Hematopoietic multipotent progenitor cell (in vitro differentiated cells): ENCODE data around the gene GAS2L2. TPM values are rescaled to one million over a fixed set of nuclear protein-coding genes. Genes with fewer than 3 reads are reported as not detected.
"Not testable (repeated sequence)": the region's sequence is repeated elsewhere in the genome, so short reads cannot be mapped to it uniquely, and the experiment has no call there.

Experiments used
- DNase-seq, 3 donors: peaks; one replicate each; pipeline ENCODE4 v3.0.0-alpha.2; 2011 to 2015; ENCODE audit warnings: low read depth in 2 of 3, low spot score in 2 of 3
- total RNA-seq: library from RNA; depleted of rRNA; stranded (reverse); fragments of >200 nt; gene quantifications from one replicate; pipeline ENCODE4 v1.2.3, GENCODE V29; 2012

Gene GAS2L2
- total RNA-seq, 1 donor: 0.54 TPM

DNA sequence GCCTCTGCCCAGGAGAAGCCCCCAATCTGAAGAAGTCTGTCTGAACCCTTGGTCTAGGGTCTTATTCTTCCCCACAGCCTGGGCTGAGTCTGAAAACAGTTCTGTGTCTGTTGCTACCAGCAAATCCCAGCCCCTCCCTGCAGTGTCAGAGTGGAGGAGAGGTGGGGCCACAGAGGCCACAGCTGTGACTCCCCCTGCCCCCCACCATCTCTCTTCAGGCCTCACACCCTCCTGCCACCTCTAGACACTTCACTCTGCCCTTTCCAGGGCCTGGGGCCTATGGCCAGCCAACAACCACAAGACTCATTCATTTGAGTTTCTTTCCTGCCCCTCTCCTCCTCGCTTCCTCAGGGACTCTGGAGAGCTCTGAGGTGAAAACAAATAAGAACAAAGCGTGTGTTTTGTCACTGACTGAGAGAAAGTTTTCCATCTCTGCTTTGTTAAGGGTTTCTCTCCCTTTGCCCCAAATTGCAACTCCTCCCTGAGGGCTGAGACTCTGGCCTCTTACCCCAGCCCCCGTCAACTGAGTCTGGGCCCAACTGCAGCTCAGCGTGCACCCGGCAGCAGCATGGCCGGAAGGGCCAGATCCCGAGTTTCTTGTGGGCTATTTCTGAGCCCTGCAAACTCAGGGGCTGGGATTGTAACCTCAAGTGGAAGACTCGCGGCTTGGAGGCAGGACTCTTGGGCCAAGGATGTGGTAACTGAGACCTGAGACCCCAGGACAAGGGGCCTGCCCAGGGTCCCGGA lies 20.8 kb upstream of the GAS2L2 start:
- peak in 1 of 3 donors; percentile 58 for DNase-seq

DNA sequence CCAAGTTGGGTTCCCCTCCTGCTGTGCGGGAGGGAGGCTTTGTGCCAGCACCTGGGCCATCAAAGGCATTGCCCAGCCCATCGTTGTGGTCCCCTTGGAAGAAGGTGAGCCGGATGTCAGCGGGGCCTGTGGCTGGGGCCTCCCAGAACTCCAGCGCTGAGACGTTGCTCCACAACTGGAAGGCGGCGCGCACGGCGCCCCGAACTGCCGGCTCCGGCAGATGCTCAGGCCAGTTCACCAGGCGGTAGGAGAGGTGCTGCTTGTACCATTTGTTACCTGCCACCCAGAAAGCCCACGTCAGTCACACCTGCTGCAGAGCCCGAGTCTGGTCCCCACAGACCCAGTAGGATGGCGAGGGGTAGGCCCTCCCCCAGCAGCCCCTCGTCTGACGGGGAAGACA lies 20.1 kb upstream of the GAS2L2 start:
- DNase-seq: no peak

DNA sequence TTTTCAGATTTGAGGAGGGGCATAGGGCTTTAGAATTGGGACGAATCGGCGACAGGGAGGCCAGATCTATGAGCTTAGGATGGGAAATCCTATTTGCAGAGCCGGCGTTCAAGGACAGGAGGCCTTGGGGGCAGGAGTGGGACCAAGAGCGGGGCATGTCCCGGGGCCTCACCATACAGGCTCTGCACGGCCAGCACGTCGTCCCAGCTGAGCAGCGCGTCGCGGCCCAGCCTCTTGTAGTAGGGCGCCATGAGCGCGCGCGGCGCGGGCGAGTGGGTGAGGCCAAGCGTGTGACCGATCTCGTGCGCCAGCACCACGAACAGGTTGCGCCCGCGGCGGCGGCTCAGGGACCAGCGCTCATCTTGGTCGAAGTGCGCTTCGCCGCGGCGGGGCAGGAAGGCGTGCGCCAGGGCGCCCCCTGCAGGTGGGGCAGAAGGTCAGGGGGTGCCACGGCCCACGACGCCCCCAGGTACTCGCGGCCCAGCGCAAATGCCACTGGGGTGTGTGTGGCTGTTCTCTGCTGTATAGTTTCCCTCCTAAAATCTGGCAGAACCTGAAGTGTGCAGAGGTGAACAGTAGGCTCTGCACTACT lies 17.0 kb upstream of the GAS2L2 start:
- DNase-seq: no peak

DNA sequence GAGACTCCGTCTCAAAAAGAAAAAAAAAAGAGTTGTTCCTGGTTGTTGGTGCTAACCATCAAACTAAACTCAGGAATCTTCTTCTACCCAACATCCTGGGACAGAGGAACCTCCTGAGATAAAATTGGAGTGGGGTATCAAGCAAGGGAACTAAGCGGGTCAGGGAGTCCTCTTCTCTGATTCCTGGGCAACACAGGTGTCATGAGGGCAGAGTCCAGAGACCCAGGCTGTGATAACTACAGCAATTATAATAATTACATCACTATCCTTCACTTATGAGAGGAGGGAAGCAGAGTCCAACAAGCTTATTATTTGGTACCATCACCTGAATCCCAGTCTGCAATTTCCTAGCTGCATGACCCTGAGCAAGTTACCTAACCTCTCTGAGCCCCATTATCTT lies 15.8 kb upstream of the GAS2L2 start:
- no peak for DNase-seq

DNA sequence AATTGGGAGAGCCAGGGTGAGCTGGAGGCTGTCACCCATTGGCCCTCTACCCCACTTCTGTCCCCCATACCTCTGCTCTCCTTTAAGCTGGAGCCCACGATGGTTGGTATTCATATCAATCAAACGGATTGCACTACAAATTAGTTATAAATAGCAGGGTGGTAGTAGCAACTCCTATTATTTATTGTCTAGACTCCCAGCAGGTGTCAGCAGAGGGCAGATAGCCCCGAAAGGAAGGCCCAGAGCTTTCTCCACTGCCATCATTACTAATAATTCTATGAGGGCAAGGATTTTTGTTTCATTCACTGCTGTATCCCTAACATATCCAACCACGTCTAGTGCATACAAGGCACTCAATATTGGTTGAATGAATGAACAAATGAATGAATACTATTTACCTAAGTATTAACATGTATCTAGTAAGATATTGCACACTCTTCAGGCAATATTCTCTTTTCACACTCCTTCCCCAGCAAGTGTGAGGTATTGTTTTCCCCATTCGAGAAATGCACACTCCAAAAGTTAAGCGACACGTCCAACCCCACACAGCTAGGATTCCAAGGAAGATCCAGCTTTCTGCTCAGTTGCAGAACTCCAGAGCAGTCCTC lies 14.0 kb upstream of the GAS2L2 start:
- DNase-seq: peak in 2 of 3 donors; percentile 49 to 81

DNA sequence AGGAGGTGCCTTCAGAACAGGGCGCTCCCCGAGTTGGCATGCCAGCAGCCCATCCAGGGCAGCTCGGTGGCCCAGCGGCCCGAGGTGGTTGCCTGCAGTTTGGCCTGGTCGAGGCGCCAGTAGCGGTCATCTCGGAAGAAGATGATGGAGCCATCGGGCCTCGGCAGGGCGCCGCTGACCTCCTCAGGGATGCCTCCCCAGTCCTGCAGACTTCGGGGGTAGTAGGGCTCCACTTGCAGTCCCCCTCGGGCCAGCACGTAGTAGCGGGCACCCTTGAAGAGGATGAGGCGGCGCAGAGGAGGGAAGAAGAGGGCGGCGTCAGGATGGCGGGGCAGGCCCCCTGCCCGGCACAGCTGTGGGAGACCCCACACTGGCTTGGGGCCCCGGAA lies 13.4 kb upstream of the GAS2L2 start:
- DNase-seq: no peak

DNA sequence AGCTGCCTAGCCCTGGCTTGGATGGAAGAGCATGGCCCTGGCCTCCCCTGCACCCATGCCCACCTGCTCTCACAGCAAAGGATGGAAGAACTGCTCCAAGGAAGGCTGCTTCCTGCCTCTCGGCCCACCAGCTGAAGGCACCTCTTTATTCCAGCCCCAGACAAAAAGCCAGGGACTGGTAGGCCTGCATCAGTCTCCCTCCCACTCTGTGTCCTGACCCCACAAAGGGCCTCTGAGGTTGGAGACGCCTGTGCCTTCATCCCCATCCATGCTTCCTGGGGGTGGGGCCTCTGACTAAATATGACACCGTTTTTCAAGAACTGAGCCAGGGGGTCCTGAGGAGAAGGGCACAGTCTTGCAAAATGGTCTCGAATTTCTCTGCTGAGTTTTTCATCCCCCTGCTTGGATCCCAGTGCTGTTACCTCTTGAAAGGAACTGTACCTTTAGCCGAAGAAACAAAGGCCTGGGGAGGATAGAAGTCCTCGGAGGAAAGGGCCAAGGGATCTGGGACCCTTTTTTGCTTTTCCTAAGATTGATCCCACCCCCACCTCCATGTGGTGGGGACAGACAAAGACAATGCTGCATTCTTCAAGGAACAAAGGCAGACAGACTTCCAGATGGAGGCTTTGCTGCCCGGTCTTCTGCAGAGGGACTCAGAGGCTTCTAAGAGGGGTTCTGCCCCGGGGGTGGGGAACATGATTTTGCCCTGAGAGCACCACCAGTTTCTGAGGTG lies 12.9 kb upstream of the GAS2L2 start:
- DNase-seq: no peak

DNA sequence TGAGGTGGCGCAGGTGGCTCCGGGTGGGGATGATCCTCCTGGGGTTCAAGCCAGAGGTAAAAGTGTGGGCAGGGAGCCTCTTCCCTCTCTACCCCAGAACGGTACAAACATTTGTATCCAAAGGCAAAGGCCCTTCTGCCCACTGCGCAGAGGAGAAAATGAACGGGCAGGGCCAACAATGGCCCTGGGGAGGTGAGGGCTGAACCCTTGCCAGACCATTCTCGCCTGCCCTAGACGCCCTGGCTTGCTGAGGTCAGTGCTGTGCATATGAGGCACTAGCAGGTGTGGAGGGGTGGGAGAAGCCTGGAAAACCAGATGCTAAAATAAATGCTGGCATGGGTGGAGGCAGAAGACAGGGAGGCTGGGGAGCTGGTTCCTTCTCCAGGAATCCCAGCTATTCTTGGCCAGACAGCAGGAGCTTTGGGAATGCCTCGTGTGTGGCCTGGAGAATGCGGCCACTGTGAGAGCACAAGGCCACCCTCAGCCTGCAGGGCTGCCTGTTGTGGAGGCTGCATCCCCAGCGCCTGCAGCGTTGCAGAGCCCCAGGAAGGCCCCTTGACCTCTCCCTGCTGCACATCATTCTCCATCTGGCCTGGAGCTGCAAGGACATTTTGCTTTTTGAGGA lies 12.2 kb upstream of the GAS2L2 start:
- no peak for DNase-seq

DNA sequence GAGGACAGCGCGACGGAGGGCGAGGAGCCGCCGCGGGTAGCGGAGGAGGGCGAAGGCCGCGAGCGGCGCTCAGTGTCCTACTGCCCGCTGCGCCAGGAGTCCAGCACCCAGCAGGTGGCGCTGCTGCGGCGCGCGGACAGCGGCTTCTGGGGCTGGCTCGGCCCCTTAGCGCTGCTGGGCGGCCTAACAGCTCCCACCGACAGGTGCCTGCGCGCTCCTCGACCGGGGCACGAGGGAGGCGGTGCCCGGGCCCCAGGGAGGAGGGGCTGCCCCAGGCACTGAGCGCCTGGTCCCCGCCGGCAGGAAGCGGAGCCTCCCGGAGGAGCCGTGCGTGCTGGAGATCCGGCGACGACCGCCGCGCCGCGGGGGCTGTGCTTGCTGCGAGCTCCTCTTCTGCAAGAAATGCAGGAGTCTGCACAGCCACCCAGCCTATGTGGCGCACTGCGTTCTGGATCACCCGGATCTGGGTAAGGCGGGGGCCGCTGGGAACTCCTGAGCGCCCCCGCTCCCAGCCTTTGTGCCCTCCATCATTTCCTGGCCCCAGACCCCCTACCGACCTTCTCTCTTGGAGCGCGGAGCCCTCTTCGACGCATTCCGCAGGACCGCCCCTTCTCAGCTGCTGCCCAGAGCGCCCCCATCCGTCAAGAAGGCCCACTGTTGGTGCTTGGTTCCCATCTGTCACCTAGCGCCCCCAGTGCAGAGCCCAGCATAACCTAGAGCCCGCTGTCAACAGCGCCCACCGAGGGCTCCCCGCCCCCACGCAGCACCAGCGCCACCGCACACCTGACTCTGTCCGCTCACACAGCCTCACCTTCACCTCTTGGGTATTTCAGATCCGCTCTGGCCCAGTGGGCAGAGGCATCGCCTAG lies 11.3 kb upstream of the GAS2L2 start:
- peak; percentile 80 to 92 (median 90) for DNase-seq

DNA sequence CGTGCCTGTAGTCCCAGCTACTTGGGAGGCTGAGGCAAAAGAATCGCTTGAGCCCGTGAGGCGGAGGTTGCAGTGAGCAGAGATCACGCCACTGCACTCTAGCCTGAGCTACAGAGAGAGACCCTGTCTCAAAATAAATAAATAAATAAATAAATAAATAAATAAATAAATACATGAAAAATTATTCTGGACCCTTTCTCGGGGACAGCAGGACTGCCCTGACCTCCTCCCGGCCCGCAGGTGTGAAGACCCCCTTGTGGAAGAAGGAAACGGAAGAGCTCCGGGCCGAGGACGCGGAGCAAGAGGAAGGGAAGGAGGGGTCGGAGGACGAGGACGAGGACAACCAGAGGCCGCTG lies 10.7 kb upstream of the GAS2L2 start:
- no peak for DNase-seq

DNA sequence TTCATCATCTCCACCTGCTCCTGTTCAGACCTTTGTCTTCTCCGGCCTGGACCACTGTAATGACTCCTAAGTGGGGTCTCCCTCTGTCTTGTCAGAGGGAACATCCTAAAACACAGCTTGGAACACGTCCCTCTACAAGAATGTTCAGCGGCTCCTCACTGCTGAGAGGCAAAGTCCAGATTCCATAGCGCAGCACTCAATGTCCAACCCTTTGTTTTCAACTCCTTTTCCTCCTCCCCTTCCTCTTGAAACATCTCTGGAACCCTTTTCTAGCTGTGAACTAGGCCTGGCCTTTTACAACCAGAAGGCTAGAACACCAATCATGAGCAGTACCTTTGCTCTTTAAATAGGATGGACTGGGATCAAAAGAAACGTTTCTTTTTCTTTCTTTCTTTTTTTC lies 8.6 kb upstream of the GAS2L2 start:
- DNase-seq: no peak

DNA sequence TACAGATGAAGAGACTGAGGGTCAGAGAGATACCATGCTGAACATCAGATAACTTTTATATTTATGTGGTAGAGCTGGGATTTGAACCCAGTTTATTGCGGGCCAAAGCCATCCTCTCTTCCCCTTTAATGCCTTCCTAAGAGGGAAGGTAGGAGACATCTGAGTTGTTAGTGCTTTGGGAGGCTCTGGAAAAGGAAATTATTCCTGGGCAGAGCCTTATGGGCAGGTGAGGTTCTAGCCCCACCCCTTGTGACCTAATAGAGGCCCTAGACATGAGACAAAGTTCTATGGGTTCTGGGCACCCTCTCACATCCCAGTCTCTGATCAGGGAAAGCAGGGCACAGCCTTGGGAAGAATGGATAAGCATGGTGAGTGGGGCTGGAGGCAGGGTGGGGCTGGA lies 7.5 kb upstream of the GAS2L2 start, which contains the start of gene C17orf50:
C17orf50 (plus strand) TSS at position 301 of the 400 bp plus-strand sequence; CDS start at position 356, 55 bp downstream.
- no peak for DNase-seq

DNA sequence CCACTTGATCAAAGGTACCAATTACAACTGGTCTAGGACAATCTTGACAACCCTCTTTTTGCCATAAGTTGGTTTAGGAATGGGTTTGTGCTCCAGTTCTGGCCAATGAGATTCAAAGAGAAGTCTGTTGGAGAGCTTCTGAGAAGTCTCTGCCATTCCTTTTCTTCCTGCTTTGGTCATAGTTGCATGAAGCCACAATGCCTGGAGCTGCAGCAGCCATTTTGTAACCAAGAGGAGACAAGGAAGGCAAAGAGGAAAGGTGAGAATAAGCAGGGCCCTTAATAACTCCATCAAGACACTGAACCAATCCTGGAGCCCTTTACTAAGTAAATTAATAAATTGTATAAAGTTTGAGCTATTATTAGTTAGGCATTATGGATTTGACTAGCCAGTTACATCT lies 4.2 kb upstream of the GAS2L2 start:
- no peak for DNase-seq

DNA sequence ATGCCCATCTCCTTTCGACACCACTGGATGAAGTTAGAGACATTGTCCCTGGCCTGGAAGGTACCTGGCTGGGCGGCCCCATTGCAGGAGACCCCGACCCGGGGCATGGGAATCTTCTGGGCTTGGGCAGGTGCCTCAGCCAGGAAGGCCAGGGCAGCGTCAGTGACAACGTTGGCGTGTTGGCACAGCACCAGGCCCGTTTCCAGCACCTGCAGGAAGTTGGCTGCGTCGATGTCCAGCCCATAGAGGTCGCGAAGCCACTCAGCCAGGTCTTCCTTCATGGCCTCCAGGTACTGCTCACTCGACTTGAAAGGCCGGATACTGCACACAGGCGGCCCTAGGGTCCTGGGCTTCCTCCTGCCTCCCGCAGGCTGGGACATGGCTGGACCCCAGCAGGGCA lies 568 bp downstream of the GAS2L2 start:
- DNase-seq: no peak

DNA sequence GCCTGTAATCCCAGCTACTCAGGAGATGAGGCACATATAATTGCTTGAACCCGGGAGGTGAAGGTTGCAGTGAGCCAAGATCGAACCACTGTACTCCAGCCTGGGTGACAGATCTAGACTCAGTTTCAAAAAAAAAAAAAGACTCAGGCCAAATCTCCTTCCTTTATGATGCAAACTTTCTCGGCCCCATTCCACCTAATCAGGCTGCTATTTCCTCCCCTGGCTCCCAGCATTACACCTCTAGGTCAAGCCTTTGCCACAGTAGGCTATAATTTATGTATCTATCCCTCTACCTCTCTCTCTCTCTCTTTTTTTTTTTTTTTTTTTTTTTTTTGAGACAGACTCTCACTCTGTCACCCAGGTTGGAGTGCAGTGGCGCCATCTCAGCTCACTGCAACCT lies 1.5 kb downstream of the GAS2L2 start:
- not testable (repeated sequence) for DNase-seq

DNA sequence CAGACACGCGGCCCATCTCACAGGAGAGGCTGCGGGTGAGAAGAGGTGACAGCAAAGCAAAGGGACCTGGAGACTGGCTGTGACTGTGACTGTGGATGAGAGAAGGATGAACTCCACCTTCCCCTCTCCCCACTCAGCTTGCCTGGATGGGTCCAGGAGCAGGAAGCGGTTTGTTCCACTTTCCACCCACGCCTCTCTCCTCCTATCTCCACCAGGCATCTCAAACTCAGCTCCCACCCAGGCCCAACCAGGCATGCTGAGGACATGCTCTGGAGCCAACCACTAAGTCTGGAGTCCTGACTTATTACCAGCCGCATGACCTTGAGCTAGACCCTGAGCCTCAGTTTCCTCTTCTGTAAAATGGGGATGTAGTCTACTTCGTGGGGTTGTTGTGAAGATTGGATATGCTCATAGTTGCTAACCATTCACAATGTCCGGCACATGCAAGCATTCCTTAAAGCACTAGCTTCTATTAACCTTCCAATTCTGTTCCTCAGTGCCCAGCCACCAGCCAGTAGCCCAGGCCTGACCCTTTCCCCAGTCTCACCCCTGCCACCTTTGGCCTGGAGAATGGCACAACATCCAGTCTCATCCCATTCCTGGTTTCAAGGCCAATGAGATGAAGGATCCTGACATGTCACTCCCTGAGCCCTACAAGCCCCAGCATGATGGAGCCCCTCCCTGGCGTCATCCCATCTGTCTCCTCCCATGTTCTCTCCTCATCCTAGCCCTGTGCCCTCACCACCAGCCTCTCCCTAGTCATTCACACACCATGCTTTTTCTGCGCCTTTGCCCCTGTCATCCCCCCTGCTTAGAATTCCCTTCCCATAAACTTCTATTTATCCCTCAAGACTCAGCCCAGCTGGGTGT lies 2.3 kb downstream of the GAS2L2 start:
- DNase-seq: no peak

DNA sequence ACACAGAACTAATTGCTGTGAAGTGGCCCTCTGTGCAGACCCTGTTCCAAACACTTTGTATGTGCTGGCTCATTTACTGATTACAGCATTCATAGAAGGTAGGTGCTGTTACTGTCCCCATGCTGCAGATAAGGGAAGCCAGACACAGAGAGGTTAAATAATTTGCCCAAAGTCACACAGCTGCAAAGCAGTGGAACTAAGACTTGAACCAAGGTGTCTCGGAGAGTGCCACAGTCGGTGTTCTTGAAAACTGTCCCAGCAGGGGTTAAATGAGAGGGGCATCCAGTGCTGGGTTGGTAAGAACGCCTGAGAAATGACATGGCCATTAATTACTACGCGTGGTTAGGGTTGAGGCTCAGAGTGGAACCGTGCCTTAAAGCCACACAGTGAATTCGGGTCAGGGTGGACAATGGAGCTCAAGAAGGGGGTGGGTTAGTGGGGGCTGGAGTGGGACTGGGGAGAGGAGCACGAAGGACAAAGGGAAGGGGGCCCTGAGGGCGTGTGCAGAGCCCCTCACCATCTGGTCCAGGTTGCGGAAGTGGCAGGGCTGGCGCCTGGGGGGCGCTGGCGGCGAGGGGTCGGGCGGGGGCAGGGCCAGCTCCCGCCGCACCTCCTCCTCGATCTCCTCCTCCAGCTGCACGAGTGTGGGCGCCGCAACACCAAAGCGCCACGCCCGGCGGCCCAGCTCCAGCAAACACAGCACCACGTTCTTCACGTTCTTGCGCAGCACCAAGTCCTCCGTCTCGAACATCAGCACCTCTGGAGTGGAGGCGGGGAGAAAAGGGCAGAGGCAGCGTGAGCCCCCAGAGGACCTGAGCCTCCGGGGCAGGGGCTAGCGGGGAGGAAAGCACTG lies 3.3 kb downstream of the GAS2L2 start:
- DNase-seq: peak in 1 of 3 donors; percentile 42

DNA sequence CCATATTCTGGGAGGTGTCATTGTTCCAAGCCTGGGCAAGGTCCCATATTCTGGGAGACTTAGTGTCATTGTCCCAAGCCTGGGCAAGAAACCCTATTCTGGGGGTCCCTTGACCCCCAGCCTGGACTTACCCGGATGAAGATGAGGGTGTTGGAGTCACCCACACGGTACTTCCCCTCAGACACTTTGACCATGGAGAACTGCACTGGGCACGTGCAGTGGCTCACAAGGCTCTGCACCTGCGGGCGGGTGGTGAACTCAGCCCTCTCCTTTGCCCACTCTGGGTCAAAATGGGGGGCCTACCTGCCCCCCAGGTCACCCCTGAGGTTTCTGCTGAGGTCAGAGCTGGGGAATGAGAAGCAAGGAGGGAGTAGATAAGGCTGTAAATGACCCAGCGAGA lies 4.1 kb downstream of the GAS2L2 start:
- no peak for DNase-seq
